Activated CD4-positive, alpha-beta memory T cell treated with anti-CD3 and anti-CD28 coated beads, Interleukin-2, amount 10 ng/mL, durations not matched to agents 7 days and 5 days (primary cell): ENCODE data around the gene CST7. TPM values are rescaled to one million over a fixed set of nuclear protein-coding genes. Genes with fewer than 3 reads are reported as not detected.

Experiments
- CTCF ChIA-PET: fragments of 350-600 bp; sonication (Branson Sonifier 250); formaldehyde crosslinking; loops from one replicate; lab custom pipeline; 2021; ENCODE audit warnings: antibody characterized with exemption, inconsistent platforms; lab: Charles Lee
- POLR2A ChIA-PET: fragments of 350-600 bp; sonication (Branson Sonifier 250); formaldehyde crosslinking; loops from one replicate; lab custom pipeline; 2021; ENCODE audit warnings: antibody characterized with exemption; lab: Charles Lee
- DNase-seq: peaks from one replicate; pipeline ENCODE4 v3.0.0-alpha.2; 2020
- H3K27ac Mint-ChIP-seq: one replicate; pipeline ENCODE4 v1.8.0; 2021; ENCODE audit warnings: mild to moderate bottlenecking, mixed read lengths
- H3K27me3 Mint-ChIP-seq: one replicate; pipeline ENCODE4 v1.8.0; 2021; ENCODE audit warnings: mixed read lengths
- H3K36me3 Mint-ChIP-seq: one replicate; pipeline ENCODE4 v1.8.0; 2021; ENCODE audit warnings: low read depth, mixed read lengths
- H3K4me1 Mint-ChIP-seq: one replicate; pipeline ENCODE4 v1.8.0; 2021; ENCODE audit warnings: mixed read lengths
- H3K4me3 Mint-ChIP-seq: one replicate; pipeline ENCODE4 v1.8.0; 2021; ENCODE audit warnings: mild to moderate bottlenecking, mixed read lengths
- H3K9me3 Mint-ChIP-seq: one replicate; pipeline ENCODE4 v1.8.0; 2021; ENCODE audit warnings: mixed read lengths
- total RNA-seq, 2 experiments: library from RNA; stranded (reverse); gene quantifications; one replicate each; pipeline ENCODE4 v1.2.3, GENCODE V29; 2021

The CST7 gene
- total RNA-seq, 2 experiments from 2014 or later, result 178 to 182 TPM

GRCh38 chr20:24954566-24954965 is 5.5 kb downstream of the CST7 start:
- Mint-ChIP-seq H3K36me3 (peaks cover 72% of the 10 kb centered on the region), H3K4me3 (no peak overlapping the region), H3K27me3 (no peaks in the 10 kb centered on the region), H3K9me3 (no peaks in the 10 kb centered on the region), H3K4me1 (peaks cover 56% of the 10 kb centered on the region), H3K27ac (peak overlapping the region; percentile 79)
- ChIA-PET CTCF (interaction anchor here (0.9 to 2.4 kb wide), 5 partner anchors 24 to 39 kb away, joined by 3 to 21 read pairs (median 3); no protein-coding TSS in a partner anchor), POLR2A (interaction anchor here (1.0 to 1.8 kb wide), 4 partner anchors 9 to 103 kb away, joined by 4 to 13 read pairs (median 6); partner anchors contain the start of gene ACSS1)
- DNase-seq, result no peak

DNA sequence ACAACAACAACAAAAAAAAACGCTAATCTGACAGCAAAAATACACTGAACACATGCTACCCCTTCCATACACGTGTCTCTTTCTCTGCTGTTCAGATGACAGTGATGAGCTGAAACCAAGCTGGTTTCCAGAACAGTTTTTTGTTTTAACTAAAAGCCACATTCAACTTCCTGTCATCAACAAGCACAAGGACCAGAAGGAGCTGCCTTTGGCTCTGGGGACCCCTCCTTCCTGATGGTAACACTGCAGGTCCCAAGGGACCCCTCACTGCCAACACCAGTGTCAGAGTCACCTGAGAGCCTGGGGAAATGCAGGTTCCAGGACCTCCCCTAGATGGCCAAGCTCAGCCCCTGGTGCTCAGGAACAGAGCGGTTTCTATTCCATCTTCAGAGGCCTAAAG is 6.0 kb downstream of the CST7 start:
- ChIA-PET POLR2A (interaction anchor here (1.0 to 1.8 kb wide), 4 partner anchors 9 to 103 kb away, joined by 4 to 13 read pairs (median 6); partner anchors contain the start of gene ACSS1), CTCF (interaction anchor here (0.7 to 2.4 kb wide), 7 partner anchors 8 to 224 kb away, joined by 3 to 21 read pairs (median 3); no protein-coding TSS in a partner anchor)
- Mint-ChIP-seq H3K9me3 (no peaks in the 10 kb centered on the region), H3K4me3 (no peak overlapping the region), H3K27ac (peak overlapping the region; percentile 79), H3K27me3 (no peaks in the 10 kb centered on the region), H3K4me1 (peaks cover 56% of the 10 kb centered on the region), H3K36me3 (peaks cover 71% of the 10 kb centered on the region)
- DNase-seq, result peak; percentile 44

GRCh38 chr20:24956001-24956841 is 7.2 kb downstream of the CST7 start:
- Mint-ChIP-seq H3K4me3 (no peak overlapping the region), H3K27me3 (no peaks in the 10 kb centered on the region), H3K4me1 (peaks cover 56% of the 10 kb centered on the region), H3K9me3 (no peaks in the 10 kb centered on the region), H3K27ac (peak overlapping the region; percentile 79), H3K36me3 (peaks cover 77% of the 10 kb centered on the region)
- ChIA-PET POLR2A (no interaction called here), CTCF (interaction anchor here (2.4 kb wide), 1 partner anchor 25 kb away, joined by 21 read pairs; no protein-coding TSS in a partner anchor)
- DNase-seq, result peak; percentile 11

GRCh38 chr20:24957326-24958016 is 8.4 kb downstream of the CST7 start:
- Mint-ChIP-seq H3K4me3 (no peak overlapping the region), H3K27me3 (no peaks in the 10 kb centered on the region), H3K9me3 (no peaks in the 10 kb centered on the region), H3K36me3 (peaks cover 79% of the 10 kb centered on the region), H3K27ac (no peak overlapping the region), H3K4me1 (peaks cover 56% of the 10 kb centered on the region)
- POLR2A ChIA-PET, result no interaction called here
- CTCF ChIA-PET, result no interaction called here
- peak; percentile 15 for DNase-seq

DNA sequence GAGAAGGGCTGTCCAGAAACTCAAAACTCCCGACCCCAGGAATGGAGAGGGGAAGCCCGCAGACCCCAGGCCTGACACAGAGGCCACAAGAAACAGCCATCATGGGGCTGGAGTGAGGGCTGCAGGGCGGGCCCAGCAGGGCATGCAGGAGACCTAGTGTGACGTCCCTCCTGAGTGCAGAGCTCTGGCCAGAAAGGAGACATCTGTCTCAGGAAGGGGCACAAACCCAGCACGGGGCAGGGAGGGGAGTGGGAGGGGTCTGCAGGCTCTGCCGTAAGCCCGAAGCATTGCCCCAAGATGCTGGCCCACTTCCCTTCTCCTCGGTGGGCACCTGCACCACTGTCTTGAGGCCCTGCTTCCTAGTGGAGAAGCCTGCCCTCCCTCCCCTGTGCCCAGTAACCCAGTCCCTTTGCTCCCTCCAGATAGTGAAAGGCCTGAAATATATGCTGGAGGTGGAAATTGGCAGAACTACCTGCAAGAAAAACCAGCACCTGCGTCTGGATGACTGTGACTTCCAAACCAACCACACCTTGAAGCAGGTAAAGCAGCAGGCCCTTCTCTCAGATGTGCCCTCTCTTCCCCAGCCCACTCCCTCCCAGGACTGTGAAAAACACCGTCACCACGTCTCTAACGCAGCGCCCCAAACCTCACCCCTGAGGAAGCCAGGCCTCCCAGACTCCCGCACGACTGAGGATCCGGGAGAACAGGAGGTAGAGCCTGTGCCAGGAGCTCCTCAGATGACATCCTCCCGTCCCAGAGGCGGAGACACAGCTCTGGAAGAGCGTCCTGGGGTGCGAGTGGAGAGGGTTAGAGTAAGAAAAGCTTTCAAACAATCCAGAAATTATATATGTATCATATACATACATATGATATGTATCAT is 9.7 kb downstream of the CST7 start:
- H3K27me3 Mint-ChIP-seq, result no peaks in the 10 kb centered on the region
- DNase-seq, result peak; percentile 13
- no peak overlapping the region for H3K27ac Mint-ChIP-seq
- ChIA-PET POLR2A (no interaction called here), CTCF (interaction anchor here (1.4 kb wide), 1 partner anchor 28 kb away, joined by 3 read pairs; no protein-coding TSS in a partner anchor)
- peaks cover 44% of the 10 kb centered on the region for H3K4me1 Mint-ChIP-seq
- no peaks in the 10 kb centered on the region for H3K9me3 Mint-ChIP-seq
- no peak overlapping the region for H3K4me3 Mint-ChIP-seq
- H3K36me3 Mint-ChIP-seq, result peaks cover 82% of the 10 kb centered on the region

DNA sequence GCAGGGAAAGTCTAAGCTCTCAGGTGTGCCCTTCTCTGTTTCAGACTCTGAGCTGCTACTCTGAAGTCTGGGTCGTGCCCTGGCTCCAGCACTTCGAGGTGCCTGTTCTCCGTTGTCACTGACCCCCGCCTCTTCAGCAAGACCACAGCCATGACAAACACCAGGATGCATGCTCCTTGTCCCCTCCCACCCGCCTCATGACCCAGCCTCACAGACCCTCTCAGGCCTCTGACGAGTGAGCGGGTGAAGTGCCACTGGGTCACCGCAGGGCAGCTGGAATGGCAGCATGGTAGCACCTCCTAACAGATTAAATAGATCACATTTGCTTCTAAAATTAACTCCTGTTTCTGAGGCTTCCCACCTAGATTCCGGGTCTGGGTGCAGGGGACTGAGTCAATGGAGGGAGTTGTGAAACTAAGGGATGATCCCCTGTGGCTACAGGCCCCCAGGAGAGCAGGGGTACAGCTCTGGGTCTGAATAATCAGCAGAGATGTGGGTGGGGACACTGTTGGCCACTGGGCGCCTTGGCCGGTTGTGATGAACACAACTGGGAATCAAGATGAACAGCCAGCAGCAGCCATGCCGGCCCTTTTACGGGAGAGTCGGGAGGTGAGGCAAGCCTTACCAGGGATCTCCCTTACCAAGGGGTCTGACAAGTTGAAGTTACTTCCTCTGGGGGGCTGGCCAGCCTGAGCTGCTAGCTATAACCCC is 10.7 kb downstream of the CST7 start:
- CTCF ChIA-PET, result interaction anchor here (1.4 kb wide), 1 partner anchor 29 kb away, joined by 3 read pairs; no protein-coding TSS in a partner anchor
- POLR2A ChIA-PET, result interaction anchor here (1.2 to 2.0 kb wide), 2 partner anchors 7 to 10 kb away, joined by 3 to 11 read pairs; partner anchors contain the start of gene CST7
- Mint-ChIP-seq H3K4me1 (peaks cover 36% of the 10 kb centered on the region), H3K9me3 (no peaks in the 10 kb centered on the region), H3K36me3 (peaks cover 86% of the 10 kb centered on the region), H3K27ac (peak overlapping the region; percentile 54), H3K4me3 (no peak overlapping the region), H3K27me3 (no peaks in the 10 kb centered on the region)
- DNase-seq, result peak; percentile 11

- Mint-ChIP-seq H3K4me1 (peaks cover 30% of the 10 kb centered on the region), H3K36me3 (peaks cover 87% of the 10 kb centered on the region), H3K27me3 (no peaks in the 10 kb centered on the region), H3K4me3 (no peak overlapping the region), H3K27ac (peak overlapping the region; percentile 77), H3K9me3 (no peaks in the 10 kb centered on the region)
- CTCF ChIA-PET, result interaction anchor here (1.3 to 1.6 kb wide), 2 partner anchors 10 to 20 kb away, joined by 3 to 4 read pairs; no protein-coding TSS in a partner anchor
- POLR2A ChIA-PET, result interaction anchor here (0.8 to 2.0 kb wide), 4 partner anchors 8 to 30 kb away, joined by 3 to 11 read pairs (median 3); partner anchors contain the start of gene CST7
- DNase-seq, result peak; percentile 13
Measured at GRCh38 chr20:24960302-24960801, 11.3 kb downstream of the CST7 start.

DNA sequence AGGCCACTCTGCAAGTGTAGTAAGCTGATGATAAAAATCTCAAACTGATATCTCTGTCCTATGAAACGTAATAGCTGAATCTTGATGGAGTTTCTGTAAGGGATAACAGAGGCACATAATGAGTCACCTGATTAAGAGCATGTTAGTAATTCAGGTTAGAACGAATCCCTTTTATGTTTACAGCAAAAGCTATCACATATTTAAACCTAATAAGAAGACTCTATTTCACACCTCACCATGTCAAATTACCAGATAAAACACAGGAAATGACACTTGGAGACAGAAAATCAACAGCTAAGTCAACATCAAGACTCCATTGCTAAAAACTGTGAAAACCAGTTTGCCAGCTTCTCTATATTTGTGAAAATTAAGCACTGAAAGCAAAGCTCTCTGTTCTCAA is 11.8 kb downstream of the CST7 start:
- Mint-ChIP-seq H3K4me1 (peaks cover 25% of the 10 kb centered on the region), H3K4me3 (no peak overlapping the region), H3K27ac (peak overlapping the region; percentile 77), H3K27me3 (no peaks in the 10 kb centered on the region), H3K9me3 (no peaks in the 10 kb centered on the region), H3K36me3 (peaks cover 86% of the 10 kb centered on the region)
- CTCF ChIA-PET, result interaction anchor here (0.7 to 1.6 kb wide), 3 partner anchors 10 to 19 kb away, joined by 3 to 4 read pairs (median 3); no protein-coding TSS in a partner anchor
- DNase-seq, result no peak
- POLR2A ChIA-PET, result interaction anchor here (0.8 to 2.0 kb wide), 4 partner anchors 8 to 29 kb away, joined by 3 to 11 read pairs (median 3); partner anchors contain the start of gene CST7

GRCh38 chr20:24961384-24962181 is 12.5 kb downstream of the CST7 start:
- POLR2A ChIA-PET, result interaction anchor here (0.8 to 2.0 kb wide), 3 partner anchors 12 to 29 kb away, joined by 3 to 11 read pairs (median 3); partner anchors contain the start of gene CST7
- CTCF ChIA-PET, result interaction anchor here (0.7 to 1.6 kb wide), 3 partner anchors 11 to 18 kb away, joined by 3 to 4 read pairs (median 3); no protein-coding TSS in a partner anchor
- Mint-ChIP-seq H3K4me1 (peaks cover 20% of the 10 kb centered on the region), H3K4me3 (no peak overlapping the region), H3K9me3 (no peaks in the 10 kb centered on the region), H3K27ac (peak overlapping the region; percentile 77), H3K27me3 (no peaks in the 10 kb centered on the region), H3K36me3 (peaks cover 86% of the 10 kb centered on the region)
- DNase-seq, result peak; percentile 11

DNA sequence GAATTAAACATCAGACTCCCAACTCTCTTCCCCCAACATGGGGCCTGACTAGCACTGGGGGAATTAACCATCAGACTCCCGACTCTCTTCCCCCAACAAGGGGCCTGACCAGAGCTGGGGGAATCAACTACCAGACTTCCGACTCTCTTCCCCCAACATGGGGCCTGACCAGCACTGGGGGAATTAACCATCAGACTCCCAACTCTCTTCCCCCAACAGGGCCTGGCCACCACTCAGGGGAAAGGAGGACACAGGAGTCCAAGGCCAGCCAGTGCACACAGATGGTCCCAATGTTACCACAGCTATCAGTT is 13.1 kb downstream of the CST7 start:
- H3K36me3 Mint-ChIP-seq, result peaks cover 84% of the 10 kb centered on the region
- no peaks in the 10 kb centered on the region for H3K9me3 Mint-ChIP-seq
- H3K27me3 Mint-ChIP-seq, result no peaks in the 10 kb centered on the region
- no peak for DNase-seq
- ChIA-PET CTCF (no interaction called here), POLR2A (interaction anchor here (0.5 to 2.0 kb wide), 2 partner anchors 13 to 288 kb away, joined by 3 to 11 read pairs; partner anchors contain the start of gene CST7)
- peaks cover 20% of the 10 kb centered on the region for H3K4me1 Mint-ChIP-seq
- H3K27ac Mint-ChIP-seq, result peak overlapping the region; percentile 77
- no peak overlapping the region for H3K4me3 Mint-ChIP-seq
